CD4-positive, CD25-positive, alpha-beta regulatory T cell (primary cell): ENCODE data around the gene KRT15. TPM values are rescaled to one million over a fixed set of nuclear protein-coding genes. Genes with fewer than 3 reads are reported as not detected.

ENCODE experiments used
- ATAC-seq, 2 donors: fragments of 150-1000 bp; cut with Tn5 transposase; one replicate each; pipeline ENCODE4 v1.10.0; 2021; ENCODE audit warnings: low read depth in 2 of 2, moderate number of reproducible peaks in 2 of 2, moderate library complexity in 1 of 2
- DNase-seq, 3 donors: peaks; one replicate each; pipeline versions ENCODE4 v3.0.0 to v3.0.0-alpha.2; 2012 to 2022; ENCODE audit warnings: mixed read lengths in 1 of 3
- H3K27ac ChIP-seq: one replicate; pipeline ENCODE4 v1.7.0; 2013; ENCODE audit warnings: mild to moderate bottlenecking, low read length; ENCODE audit not compliant: insufficient read depth, poor library complexity, severe bottlenecking
- H3K27me3 ChIP-seq: one replicate; pipeline ENCODE4 v1.7.0; 2013; ENCODE audit warnings: low read length; ENCODE audit not compliant: control insufficient read depth, insufficient read depth
- H3K36me3 ChIP-seq: one replicate; pipeline ENCODE4 v1.7.0; 2013; ENCODE audit warnings: mild to moderate bottlenecking, low read length, moderate library complexity; ENCODE audit not compliant: control insufficient read depth, insufficient read depth
- H3K4me1 ChIP-seq: 2 replicates; pipeline ENCODE4 v1.7.0; 2013; ENCODE audit warnings: mild to moderate bottlenecking, low read length; ENCODE audit not compliant: insufficient read depth, control insufficient read depth, poor library complexity, severe bottlenecking
- H3K4me3 ChIP-seq: one replicate; pipeline ENCODE4 v1.7.0; 2013; ENCODE audit warnings: low read depth, mild to moderate bottlenecking, low read length, moderate library complexity
- H3K9me3 ChIP-seq, 2 experiments: 1 replicate in 1 of 2; 2 replicates in 1 of 2; pipeline ENCODE4 v1.7.0; 2013; ENCODE audit warnings: low read length in 2 of 2, mild to moderate bottlenecking in 1 of 2, moderate library complexity in 1 of 2; ENCODE audit not compliant: control insufficient read depth in 2 of 2
- H3K27ac Mint-ChIP-seq, 3 donors: one replicate each; pipeline ENCODE4 v1.8.0; 2020 to 2022; ENCODE audit warnings: mild to moderate bottlenecking in 3 of 3, mixed read lengths in 3 of 3, moderate library complexity in 2 of 3
- H3K27me3 Mint-ChIP-seq: one replicate; pipeline ENCODE4 v1.8.0; 2022; ENCODE audit warnings: mild to moderate bottlenecking, mixed read lengths
- H3K36me3 Mint-ChIP-seq: one replicate; pipeline ENCODE4 v1.8.0; 2020; ENCODE audit warnings: mixed read lengths
- H3K4me1 Mint-ChIP-seq, 4 donors: one replicate each; pipeline ENCODE4 v1.8.0; 2020 to 2022; ENCODE audit warnings: mixed read lengths in 4 of 4, mild to moderate bottlenecking in 1 of 4
- H3K4me3 Mint-ChIP-seq, 4 donors: one replicate each; pipeline ENCODE4 v1.8.0; 2020 to 2022; ENCODE audit warnings: mild to moderate bottlenecking in 4 of 4, mixed read lengths in 4 of 4, moderate library complexity in 3 of 4
- H3K9me3 Mint-ChIP-seq, 7 donors: one replicate each; pipeline ENCODE4 v1.8.0; 2020 to 2022; ENCODE audit warnings: mixed read lengths in 7 of 7, mild to moderate bottlenecking in 3 of 7, moderate library complexity in 2 of 7
- polyA plus RNA-seq, 4 donors: library from polyadenylated mRNA; unstranded; fragments of 300-500 nt; fragmentation: Illumina TruSeq; gene quantifications; one replicate each; pipeline ENCODE4 v1.2.3, GENCODE V29; 2021
- total RNA-seq: library from RNA; stranded (reverse); gene quantifications from one replicate; pipeline ENCODE4 v1.2.3, GENCODE V29; 2022

The KRT15 gene
- total and polyA plus RNA-seq, 5 donors from 2014 or later: not detected

GRCh38 chr17:41513168-41513547 is 5.5 kb downstream of the KRT15 start:
- DNase-seq (no peak), ATAC-seq (no peak)
- no peaks in the 10 kb centered on the region for H3K9me3 Mint-ChIP-seq
- no peak overlapping the region for H3K27ac ChIP-seq
- H3K36me3 Mint-ChIP-seq: no peaks in the 10 kb centered on the region
- no peak overlapping the region for H3K4me3 ChIP-seq
- H3K4me1 Mint-ChIP-seq: no peaks in the 10 kb centered on the region
- H3K27me3 Mint-ChIP-seq: peaks cover 11% of the 10 kb centered on the region
- no peak overlapping the region for H3K27ac Mint-ChIP-seq
- no peaks in the 10 kb centered on the region for H3K27me3 ChIP-seq
- no peak overlapping the region for H3K4me3 Mint-ChIP-seq
- H3K4me1 ChIP-seq: no peaks in the 10 kb centered on the region
- no peaks in the 10 kb centered on the region for H3K9me3 ChIP-seq
- H3K36me3 ChIP-seq: no peaks in the 10 kb centered on the region

DNA sequence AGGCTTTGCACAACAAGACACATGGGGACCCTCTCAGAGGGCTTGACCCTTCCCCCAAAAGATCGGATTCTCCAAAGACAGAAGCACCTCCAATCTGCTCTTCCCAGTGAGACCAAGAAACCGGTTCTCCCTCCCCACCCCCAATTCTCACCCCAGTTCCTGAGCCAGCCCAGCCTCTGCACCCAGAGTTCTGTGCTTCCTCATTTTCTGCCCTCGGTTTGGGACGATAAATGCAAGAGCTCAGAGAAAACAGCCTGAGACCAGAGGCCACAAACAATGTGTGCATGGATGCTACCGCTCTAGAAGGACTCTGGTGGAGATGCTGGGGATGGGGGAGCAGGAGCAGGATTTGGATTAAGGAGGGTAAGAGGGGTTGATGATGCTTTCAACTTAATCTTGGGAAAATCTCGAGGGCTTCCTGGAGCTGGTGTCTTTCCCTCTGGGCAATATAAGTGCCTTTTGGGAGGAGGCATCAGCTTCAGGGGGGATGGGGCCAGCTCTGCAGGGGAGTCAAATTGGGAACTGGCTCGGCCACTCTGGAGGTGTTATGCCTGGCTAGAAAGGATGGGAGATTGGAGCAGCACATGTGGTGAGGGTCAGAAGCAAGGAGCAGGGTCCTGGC is 6.0 kb downstream of the KRT15 start:
- no peaks in the 10 kb centered on the region for H3K36me3 ChIP-seq
- H3K36me3 Mint-ChIP-seq: no peaks in the 10 kb centered on the region

GRCh38 chr17:41511716-41512115 is 7.0 kb downstream of the KRT15 start:
- Histone ChIP-seq H3K4me1 (no peaks in the 10 kb centered on the region), H3K27ac (no peak overlapping the region), H3K4me3 (no peak overlapping the region), H3K27me3 (no peaks in the 10 kb centered on the region), H3K36me3 (no peaks in the 10 kb centered on the region), H3K9me3 (no peaks in the 10 kb centered on the region)
- H3K36me3 Mint-ChIP-seq: no peaks in the 10 kb centered on the region
- H3K4me3 Mint-ChIP-seq: no peak overlapping the region
- DNase-seq (no peak), ATAC-seq (no peak)
- H3K9me3 Mint-ChIP-seq: no peaks in the 10 kb centered on the region
- no peaks in the 10 kb centered on the region for H3K4me1 Mint-ChIP-seq
- peaks cover 8% of the 10 kb centered on the region for H3K27me3 Mint-ChIP-seq
- no peak overlapping the region for H3K27ac Mint-ChIP-seq

More for the DNA sequence above, 6.0 kb downstream of the KRT15 start:
- DNase-seq (no peak), ATAC-seq (no peak)
- H3K27me3 ChIP-seq: no peaks in the 10 kb centered on the region
- H3K27ac ChIP-seq: no peak overlapping the region
- H3K4me1 ChIP-seq: no peaks in the 10 kb centered on the region
- Mint-ChIP-seq H3K27me3 (peaks cover 8% of the 10 kb centered on the region), H3K27ac (no peak overlapping the region), H3K9me3 (no peaks in the 10 kb centered on the region), H3K4me1 (no peaks in the 10 kb centered on the region), H3K4me3 (no peak overlapping the region)
- H3K4me3 ChIP-seq: no peak overlapping the region
- H3K9me3 ChIP-seq: no peaks in the 10 kb centered on the region

- no peaks in the 10 kb centered on the region for H3K36me3 Mint-ChIP-seq
- DNase-seq (no peak), ATAC-seq (no peak)
- H3K4me1 Mint-ChIP-seq: no peaks in the 10 kb centered on the region
- H3K4me3 Mint-ChIP-seq: no peak overlapping the region
- H3K9me3 ChIP-seq: no peaks in the 10 kb centered on the region
- no peaks in the 10 kb centered on the region for H3K4me1 ChIP-seq
- no peaks in the 10 kb centered on the region for H3K9me3 Mint-ChIP-seq
- no peak overlapping the region for H3K27ac ChIP-seq
- no peaks in the 10 kb centered on the region for H3K36me3 ChIP-seq
- H3K27me3 ChIP-seq: no peaks in the 10 kb centered on the region
- no peak overlapping the region for H3K27ac Mint-ChIP-seq
- H3K27me3 Mint-ChIP-seq: peaks cover 6% of the 10 kb centered on the region
- H3K4me3 ChIP-seq: no peak overlapping the region
Observed at GRCh38 chr17:41511116-41511515, 7.6 kb downstream of the KRT15 start.

GRCh38 chr17:41510251-41511065 is 8.2 kb downstream of the KRT15 start:
- no peaks in the 10 kb centered on the region for H3K27me3 ChIP-seq
- Mint-ChIP-seq H3K9me3 (no peaks in the 10 kb centered on the region), H3K4me3 (no peak overlapping the region), H3K36me3 (no peaks in the 10 kb centered on the region), H3K4me1 (no peaks in the 10 kb centered on the region), H3K27ac (no peak overlapping the region), H3K27me3 (peaks cover 4% of the 10 kb centered on the region)
- H3K27ac ChIP-seq: no peak overlapping the region
- no peaks in the 10 kb centered on the region for H3K4me1 ChIP-seq
- no peaks in the 10 kb centered on the region for H3K36me3 ChIP-seq
- DNase-seq (no peak), ATAC-seq (no peak)
- H3K4me3 ChIP-seq: no peak overlapping the region
- H3K9me3 ChIP-seq: no peaks in the 10 kb centered on the region

- H3K4me1 ChIP-seq: no peaks in the 10 kb centered on the region
- no peaks in the 10 kb centered on the region for H3K27me3 ChIP-seq
- no peaks in the 10 kb centered on the region for H3K9me3 ChIP-seq
- DNase-seq (no peak), ATAC-seq (no peak)
- Mint-ChIP-seq H3K27ac (no peak overlapping the region), H3K4me3 (peak overlapping the region in 1 of 4 donors; percentile 39), H3K36me3 (no peaks in the 10 kb centered on the region), H3K27me3 (peaks cover 4% of the 10 kb centered on the region), H3K4me1 (no peaks in the 10 kb centered on the region), H3K9me3 (no peaks in the 10 kb centered on the region)
- no peak overlapping the region for H3K27ac ChIP-seq
- no peaks in the 10 kb centered on the region for H3K36me3 ChIP-seq
- H3K4me3 ChIP-seq: no peak overlapping the region
Observed at GRCh38 chr17:41507315-41507880, 11.3 kb downstream of the KRT15 start.

GRCh38 chr17:41505809-41506767 is 12.6 kb downstream of the KRT15 start:
- Histone ChIP-seq H3K36me3 (no peaks in the 10 kb centered on the region), H3K27me3 (no peaks in the 10 kb centered on the region), H3K27ac (no peak overlapping the region), H3K9me3 (no peaks in the 10 kb centered on the region), H3K4me1 (no peaks in the 10 kb centered on the region), H3K4me3 (no peak overlapping the region)
- Mint-ChIP-seq H3K4me1 (no peaks in the 10 kb centered on the region), H3K27me3 (peaks cover 4% of the 10 kb centered on the region), H3K36me3 (no peaks in the 10 kb centered on the region), H3K4me3 (no peak overlapping the region), H3K9me3 (no peaks in the 10 kb centered on the region), H3K27ac (no peak overlapping the region)
- ATAC-seq (no peak), DNase-seq (no peak)
